Endothelial cell of umbilical vein (primary cell): Measurements from ENCODE around the gene GNB1L. TPM values are rescaled to one million over a fixed set of nuclear protein-coding genes. Genes with fewer than 3 reads are reported as not detected.

ENCODE experiments used
- BruUV-seq: library from RNA; stranded (reverse); fragments of 400-500 nt; replicated peaks from 2 replicates; lab custom pipeline; 2021; lab: Mats Ljungman, UMichigan
- CTCF ChIA-PET: fragments of 300-600, 350-600 bp; sonication (Branson Sonifier 250); formaldehyde crosslinking; loops from one replicate; lab custom pipeline; 2021; ENCODE audit warnings: antibody characterized with exemption, inconsistent platforms; lab: Charles Lee
- POLR2A ChIA-PET: fragments of 300-600, 350-600 bp; sonication (Branson Sonifier 250); formaldehyde crosslinking; loops from one replicate; lab custom pipeline; 2021; ENCODE audit warnings: antibody characterized with exemption, inconsistent platforms; lab: Charles Lee
- DNase-seq: peaks from one replicate; pipeline ENCODE4 v3.0.0-alpha.2; 2011; ENCODE audit warnings: low read depth, low spot score
- FAIRE-seq: peaks from 2 replicates; lab custom pipeline; 2011; peaks lifted over from hg19 to GRCh38; lab: Jason Lieb, UNC
- H2AFZ ChIP-seq: 2 replicates; pipeline ENCODE4 v1.6.0; 2012; ENCODE audit warnings: low read depth, low read length, control low read depth, inconsistent platforms
- H3K27ac ChIP-seq: 2 replicates; pipeline ENCODE4 v1.5.1; 2011; ENCODE audit warnings: low read depth, mild to moderate bottlenecking, control low read depth, low read length, moderate library complexity; ENCODE audit not compliant: insufficient read depth
- H3K27me3 ChIP-seq, 2 experiments: 2 replicates each; pipeline versions ENCODE4 v1.6.0 to v1.6.1; 2011; ENCODE audit warnings: low read length in 2 of 2, mixed read lengths in 1 of 2; ENCODE audit not compliant: control insufficient read depth in 2 of 2, insufficient read depth in 2 of 2
- H3K36me3 ChIP-seq, 2 experiments: 2 replicates in 1 of 2; 3 replicates in 1 of 2; pipeline ENCODE4 v1.5.1; 2011; ENCODE audit warnings: low read length in 2 of 2, mild to moderate bottlenecking in 1 of 2, moderate library complexity in 1 of 2; ENCODE audit not compliant: control insufficient read depth in 2 of 2, insufficient read depth in 2 of 2; ENCODE audit errors: extremely low read depth in 1 of 2
- H3K4me1 ChIP-seq: 3 replicates; pipeline ENCODE4 v1.5.1; 2011; ENCODE audit warnings: mild to moderate bottlenecking, low read length; ENCODE audit not compliant: control insufficient read depth, insufficient read depth; ENCODE audit errors: extremely low read depth
- H3K4me2 ChIP-seq: 2 replicates; pipeline ENCODE4 v1.6.1; 2011; ENCODE audit warnings: low read length, control low read depth, mixed read lengths; ENCODE audit not compliant: insufficient read depth
- H3K4me3 ChIP-seq, 3 experiments: fragments of 200-600 bp in 1 of 3; sonication (generic), shearing (Covaris generic) in 1 of 3; replicated peaks in 1 of 3; 2 replicates each; pipeline ENCODE4 v1.5.1; 2011 to 2016; ENCODE audit warnings: control low read depth in 3 of 3, low read length in 3 of 3, mild to moderate bottlenecking in 2 of 3, inconsistent platforms in 1 of 3, low read depth in 1 of 3, moderate library complexity in 1 of 3; ENCODE audit not compliant: insufficient read depth in 1 of 3
- H3K79me2 ChIP-seq: 2 replicates; pipeline ENCODE4 v1.6.0; 2012; ENCODE audit warnings: low read length, inconsistent platforms; ENCODE audit not compliant: control insufficient read depth, insufficient read depth
- H3K9ac ChIP-seq: replicated peaks from 2 replicates; pipeline ENCODE3; 2011; ENCODE audit warnings: low read length, control low read depth; ENCODE audit not compliant: insufficient read depth; ENCODE audit errors: extremely low read depth
- H3K9me1 ChIP-seq: replicated peaks from 3 replicates; pipeline ENCODE4 v1.6.0; 2011; ENCODE audit warnings: mild to moderate bottlenecking, low read length; ENCODE audit not compliant: control insufficient read depth, insufficient read depth; ENCODE audit errors: extremely low read depth
- H3K9me3 ChIP-seq: replicated peaks from 2 replicates; pipeline ENCODE4 v1.5.1; 2012; ENCODE audit warnings: low read length, inconsistent platforms; ENCODE audit not compliant: control insufficient read depth, insufficient read depth
- H4K20me1 ChIP-seq: replicated peaks from 2 replicates; pipeline ENCODE3; 2011; ENCODE audit warnings: mild to moderate bottlenecking, low read length; ENCODE audit not compliant: control insufficient read depth, insufficient read depth; ENCODE audit errors: extremely low read depth
- CTCF ChIP-seq, 2 donors: IDR thresholded peaks; 1 replicate in 1 of 2; 2 replicates in 1 of 2; pipeline ENCODE4 v1.5.1; 2011; ENCODE audit warnings: low read length in 2 of 2, mild to moderate bottlenecking in 2 of 2, moderate library complexity in 2 of 2, control low read depth in 1 of 2, inconsistent platforms in 1 of 2, low read depth in 1 of 2; ENCODE audit not compliant: insufficient read depth in 1 of 2; ENCODE audit errors: extremely low read depth in 1 of 2
- JUN ChIP-seq: IDR thresholded peaks from 2 replicates; pipeline ENCODE4 v1.6.1; 2011; ENCODE audit warnings: borderline replicate concordance, low read depth; ENCODE audit not compliant: insufficient read length, insufficient read depth
- dilution Hi-C: fragments of 300-500 bp; cut with MboI; formaldehyde crosslinking; loops from one replicate; pipeline ENCODE4 v1.15.0; 2019; ENCODE audit warnings: low sequenced_read_pairs; ENCODE audit not compliant: extremely low pct_ligation_motif_present
- intact Hi-C: fragments of 100-400 bp; cut with micrococcal nuclease; formaldehyde crosslinking; loops from one replicate; pipeline ENCODE4 v1.10.0; 2022
- polyA plus RNA-seq, 4 experiments: library from polyadenylated mRNA; depleted of rRNA in 3 of 4; stranded (reverse) in 3 of 4; unstranded in 1 of 4; fragments of >200 nt; gene quantifications; 2 replicates each; pipeline versions ENCODE4 v1.2.1 to v1.2.3, GENCODE V29; 2011 to 2012; ENCODE audit warnings: missing spikeins in 1 of 4
- total RNA-seq: library from RNA; stranded (reverse); gene quantifications from 2 replicates; pipeline ENCODE4 v1.2.3, GENCODE V29; 2021

The GNB1L gene
- total and polyA plus RNA-seq, 2 donors (not counting 3 experiments of a cell fraction or from before 2014, with no cell fraction given) = 5.4 to 5.9 TPM

DNA sequence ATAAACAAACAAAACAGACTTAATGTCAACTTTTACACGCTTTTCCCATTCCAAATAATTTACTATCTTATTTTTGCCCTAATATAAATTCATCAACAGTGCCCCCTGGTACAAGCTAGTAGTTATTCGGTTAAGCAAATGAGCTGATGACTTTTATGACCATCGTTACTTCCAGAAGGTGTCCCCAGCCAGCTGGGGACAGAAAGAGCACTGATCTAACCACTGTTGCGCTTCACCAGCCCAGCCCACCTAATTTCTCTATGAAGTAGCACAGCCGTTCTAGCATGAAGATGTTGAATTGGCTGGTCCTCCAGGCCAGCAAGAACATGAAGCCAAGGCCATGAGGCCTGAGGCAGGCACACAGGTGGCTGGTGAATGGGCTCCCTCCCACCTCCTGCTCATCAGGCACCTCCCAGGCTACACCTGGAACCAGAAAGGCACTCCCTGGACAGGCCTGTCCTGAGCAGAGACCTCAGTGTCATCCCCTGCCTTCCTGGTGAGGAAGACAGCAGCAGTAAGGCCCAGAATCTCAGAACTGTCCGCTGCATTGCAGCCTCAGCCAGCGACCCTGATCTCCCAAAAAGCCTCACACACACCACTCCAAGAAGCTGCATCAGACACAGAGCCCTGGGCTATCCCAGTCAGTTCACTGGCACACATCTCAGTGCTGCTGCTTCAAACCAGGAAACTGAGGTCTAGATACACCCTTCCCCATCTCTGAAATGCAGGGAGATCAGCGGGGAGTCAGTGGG lies 12.9 kb downstream of the GNB1L start:
- FAIRE-seq (no peak), DNase-seq (no peak)
- Histone ChIP-seq H3K36me3 (no peaks in the 10 kb centered on the region), H4K20me1 (no peaks in the 10 kb centered on the region), H3K27me3 (no peaks in the 10 kb centered on the region), H3K4me3 (no peak overlapping the region), H3K9me1 (no peaks in the 10 kb centered on the region), H3K4me1 (peaks cover 28% of the 10 kb centered on the region), H3K9me3 (no peaks in the 10 kb centered on the region), H3K4me2 (no peak overlapping the region), H2AFZ (no peak overlapping the region), H3K27ac (no peak overlapping the region), H3K79me2 (no peaks in the 10 kb centered on the region), H3K9ac (no peak overlapping the region)
- dilution Hi-C loops (no loop called here), intact Hi-C loops (no loop called here)
- POLR2A ChIA-PET = no interaction called here
- CTCF ChIA-PET = interaction anchor here (0.6 to 1.1 kb wide), 2 partner anchors 68 to 69 kb away, joined by 3 read pairs; no protein-coding TSS in a partner anchor
- BruUV-seq = no TSS peak
- no peak for TF ChIP-seq JUN

DNA sequence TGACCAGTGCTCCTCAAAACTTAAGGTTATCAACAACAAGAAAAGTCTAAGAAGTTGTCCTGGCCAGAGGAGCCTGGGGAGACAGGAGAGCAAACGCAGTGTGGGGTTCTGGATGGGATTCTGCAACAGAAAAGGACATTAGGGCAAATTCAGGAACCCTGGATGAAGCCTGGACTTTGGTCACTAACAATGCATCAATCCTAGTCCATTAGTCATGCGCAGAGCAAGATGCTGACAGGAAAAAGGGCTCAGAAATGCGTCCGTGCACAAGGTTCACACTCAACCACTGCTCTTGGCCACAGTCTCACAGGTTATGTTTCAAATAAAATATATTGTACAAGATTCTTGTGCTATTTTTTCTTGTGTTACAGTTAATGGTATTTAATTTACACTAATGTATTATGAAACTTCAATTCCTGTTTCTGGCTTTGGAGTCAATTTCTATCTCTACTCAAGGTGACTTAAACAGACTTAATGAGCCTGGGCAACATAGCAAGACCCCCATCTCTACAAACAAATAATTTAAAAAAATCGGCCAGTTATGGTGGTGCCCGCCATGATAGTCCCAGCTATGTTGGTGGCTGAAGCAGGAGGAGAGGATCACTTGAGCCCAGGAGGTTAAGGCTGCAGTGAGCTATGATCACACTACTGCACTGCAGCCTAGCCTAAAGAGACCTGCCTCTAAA lies 13.6 kb downstream of the GNB1L start:
- Histone ChIP-seq H3K4me1 (peaks cover 28% of the 10 kb centered on the region), H3K4me3 (no peak overlapping the region), H3K79me2 (no peaks in the 10 kb centered on the region), H4K20me1 (no peaks in the 10 kb centered on the region), H3K36me3 (no peaks in the 10 kb centered on the region), H3K9me1 (no peaks in the 10 kb centered on the region), H3K9ac (no peak overlapping the region), H3K27ac (no peak overlapping the region), H2AFZ (no peak overlapping the region), H3K9me3 (no peaks in the 10 kb centered on the region), H3K4me2 (no peak overlapping the region), H3K27me3 (no peaks in the 10 kb centered on the region)
- FAIRE-seq (peak; percentile 59), DNase-seq (no peak)
- no TSS peak for BruUV-seq
- intact Hi-C loops = no loop called here
- dilution Hi-C loops = no loop called here
- POLR2A ChIA-PET = no interaction called here
- CTCF ChIA-PET = no interaction called here
- no peak for TF ChIP-seq JUN
- no peak for TF ChIP-seq CTCF (IDR thresholded peaks at IDR 0.05; ENCODE audit: extremely low read depth in 1 of 2, insufficient read depth in 1 of 2, low read depth in 1 of 2, low read length in 2 of 2)
